Suppressor macrophage treated with lipopolysaccharide for 1 hour (primary cell): ENCODE measurements around the gene TLR9.
A peak's percentile ranks its signal among the peaks of the same experiment; 100 is the strongest.

ENCODE experiments used
- DNase-seq, 3 donors: peaks; one replicate each; pipeline ENCODE4 v3.0.0-alpha.2; 2020 to 2022

TLR9 gene

GRCh38 chr3:52231502-52232278 lies 6.2 kb upstream of the TLR9 start:
- DNase-seq = peak; percentile 85 to 95 (median 88)

- no peak for DNase-seq
Measured at GRCh38 chr3:52230889-52231499, 5.5 kb upstream of the TLR9 start.

GRCh38 chr3:52230461-52230860 lies 5.0 kb upstream of the TLR9 start:
- no peak for DNase-seq

GRCh38 chr3:52229656-52230055 lies 4.2 kb upstream of the TLR9 start:
- no peak for DNase-seq

GRCh38 chr3:52228751-52229291 lies 3.4 kb upstream of the TLR9 start:
- no peak for DNase-seq

- no peak for DNase-seq
Measured at GRCh38 chr3:52228266-52228665, 2.8 kb upstream of the TLR9 start.

- DNase-seq = no peak
Measured at GRCh38 chr3:52227766-52228165, 2.3 kb upstream of the TLR9 start.

GRCh38 chr3:52227117-52227516 lies 1.7 kb upstream of the TLR9 start:
- DNase-seq = no peak

GRCh38 chr3:52226229-52226817 lies 878 bp upstream of the TLR9 start:
- DNase-seq = no peak

- DNase-seq = no peak
Measured at GRCh38 chr3:52223449-52224408, 1.7 kb downstream of the TLR9 start.

GRCh38 chr3:52222319-52223221 lies 2.9 kb downstream of the TLR9 start:
- DNase-seq = no peak

- DNase-seq = no peak
Measured at GRCh38 chr3:52221563-52222318, 3.7 kb downstream of the TLR9 start.

- DNase-seq = no peak
Measured at GRCh38 chr3:52221141-52221562, 4.3 kb downstream of the TLR9 start.

- DNase-seq = peak; percentile 84 to 91 (median 85)
Measured at GRCh38 chr3:52220380-52221026, 4.9 kb downstream of the TLR9 start.

- DNase-seq = no peak
Measured at GRCh38 chr3:52218937-52219650, 6.4 kb downstream of the TLR9 start.

- no peak for DNase-seq
Measured at GRCh38 chr3:52218454-52218853, 7.0 kb downstream of the TLR9 start.

GRCh38 chr3:52218026-52218425 lies 7.4 kb downstream of the TLR9 start:
- DNase-seq = peak in 1 of 3 donors; percentile 30

GRCh38 chr3:52217409-52217805 lies 8.0 kb downstream of the TLR9 start:
- DNase-seq = no peak

GRCh38 chr3:52216585-52217408 lies 8.6 kb downstream of the TLR9 start:
- no peak for DNase-seq
